BJ (cell line): ENCODE data around the gene LRRK2. TPM values are rescaled to one million over a fixed set of nuclear protein-coding genes. Genes with fewer than 3 reads are reported as not detected.

Experiments
- CTCF ChIA-PET: fragments of 350-600 bp; formaldehyde crosslinking; extraction: SDS; loops from one replicate; lab custom pipeline; 2021; ENCODE audit warnings: antibody characterized with exemption, inconsistent platforms; lab: Yijun Ruan, JAX
- POLR2A ChIA-PET: fragments of 300-600 bp; sonication (Branson Sonifier 250); formaldehyde crosslinking; extraction: SDS; loops from one replicate; lab custom pipeline; 2021; ENCODE audit warnings: antibody characterized with exemption; lab: Charles Lee
- DNase-seq: peaks from one replicate; pipeline ENCODE4 v3.0.0-alpha.2; 2011; ENCODE audit warnings: low read depth
- H3K27me3 ChIP-seq: 2 replicates; pipeline ENCODE4 v1.6.0; 2011; ENCODE audit warnings: low read length; ENCODE audit not compliant: control insufficient read depth, insufficient read depth
- H3K36me3 ChIP-seq: 2 replicates; pipeline ENCODE4 v1.5.1; 2011; ENCODE audit warnings: low read length; ENCODE audit not compliant: control insufficient read depth, insufficient read depth
- H3K4me3 ChIP-seq: 2 replicates; pipeline ENCODE4 v1.5.1; 2011; ENCODE audit warnings: low read depth, mild to moderate bottlenecking, control low read depth, low read length
- polyA plus RNA-seq: library from polyadenylated mRNA; depleted of rRNA; stranded (reverse); fragments of >200 nt; gene quantifications from 2 replicates; pipeline ENCODE4 v1.2.3, GENCODE V29; 2011
- TF ChIP-seq, protein P1 (sequence below): IDR thresholded peaks from 2 replicates; pipeline ENCODE4 v1.5.1; 2011; ENCODE audit warnings: low read depth, mild to moderate bottlenecking, control low read depth, inconsistent platforms, low read length, moderate library complexity; ENCODE audit not compliant: insufficient read depth

The LRRK2 gene
- polyA plus RNA-seq, 1 experiment: 1.5 TPM

DNA sequence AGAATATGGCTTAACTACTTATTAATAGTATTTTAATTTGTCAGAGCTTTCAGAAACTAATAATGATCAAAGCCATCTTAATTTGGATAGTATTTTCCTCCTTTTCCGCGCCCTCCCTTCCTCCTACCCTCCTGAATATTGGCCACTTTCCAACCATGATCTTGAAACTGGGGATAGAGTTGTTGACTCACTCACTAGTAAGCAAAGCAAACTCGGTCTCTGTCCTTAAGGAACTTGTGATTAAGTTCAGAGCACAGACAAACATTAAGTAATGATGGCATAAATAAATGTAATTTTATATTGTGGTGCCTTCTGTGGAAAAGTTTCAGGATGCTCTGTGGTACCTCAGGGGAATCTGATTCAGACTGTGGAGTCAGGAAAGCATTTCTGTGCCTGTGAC lies 75.7 kb downstream of the LRRK2 start:
- POLR2A ChIA-PET: no interaction called here
- Histone ChIP-seq H3K27me3 (no peaks in the 10 kb centered on the region), H3K36me3 (no peaks in the 10 kb centered on the region), H3K4me3 (no peak overlapping the region)
- TF ChIP-seq, protein P1, sequence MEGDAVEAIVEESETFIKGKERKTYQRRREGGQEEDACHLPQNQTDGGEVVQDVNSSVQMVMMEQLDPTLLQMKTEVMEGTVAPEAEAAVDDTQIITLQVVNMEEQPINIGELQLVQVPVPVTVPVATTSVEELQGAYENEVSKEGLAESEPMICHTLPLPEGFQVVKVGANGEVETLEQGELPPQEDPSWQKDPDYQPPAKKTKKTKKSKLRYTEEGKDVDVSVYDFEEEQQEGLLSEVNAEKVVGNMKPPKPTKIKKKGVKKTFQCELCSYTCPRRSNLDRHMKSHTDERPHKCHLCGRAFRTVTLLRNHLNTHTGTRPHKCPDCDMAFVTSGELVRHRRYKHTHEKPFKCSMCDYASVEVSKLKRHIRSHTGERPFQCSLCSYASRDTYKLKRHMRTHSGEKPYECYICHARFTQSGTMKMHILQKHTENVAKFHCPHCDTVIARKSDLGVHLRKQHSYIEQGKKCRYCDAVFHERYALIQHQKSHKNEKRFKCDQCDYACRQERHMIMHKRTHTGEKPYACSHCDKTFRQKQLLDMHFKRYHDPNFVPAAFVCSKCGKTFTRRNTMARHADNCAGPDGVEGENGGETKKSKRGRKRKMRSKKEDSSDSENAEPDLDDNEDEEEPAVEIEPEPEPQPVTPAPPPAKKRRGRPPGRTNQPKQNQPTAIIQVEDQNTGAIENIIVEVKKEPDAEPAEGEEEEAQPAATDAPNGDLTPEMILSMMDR: no peak
- no peak for DNase-seq
- CTCF ChIA-PET: interaction anchor here (1.2 kb wide), 1 partner anchor 24 kb away, joined by 3 read pairs; no protein-coding TSS in a partner anchor

DNA sequence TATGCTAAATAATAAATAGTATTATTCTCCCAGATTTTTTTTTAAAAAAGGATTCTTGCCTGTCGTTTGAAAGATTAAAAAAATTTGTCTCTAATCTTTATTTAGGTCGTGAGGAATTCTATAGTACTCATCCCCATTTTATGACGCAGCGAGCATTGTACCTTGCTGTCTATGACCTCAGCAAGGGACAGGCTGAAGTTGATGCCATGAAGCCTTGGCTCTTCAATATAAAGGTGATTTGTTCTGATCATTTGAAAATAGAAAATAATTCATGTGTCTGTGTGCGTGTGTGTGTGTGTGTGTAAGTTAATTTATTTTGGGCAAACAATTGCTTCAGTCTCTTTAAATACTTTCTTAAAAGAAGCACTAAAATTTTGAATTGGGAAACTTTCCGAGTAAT lies 84.2 kb downstream of the LRRK2 start:
- Histone ChIP-seq H3K4me3 (no peak overlapping the region), H3K27me3 (no peaks in the 10 kb centered on the region), H3K36me3 (no peaks in the 10 kb centered on the region)
- DNase-seq: no peak
- ChIA-PET POLR2A (no interaction called here), CTCF (no interaction called here)
- TF ChIP-seq, protein P1: no peak

DNA sequence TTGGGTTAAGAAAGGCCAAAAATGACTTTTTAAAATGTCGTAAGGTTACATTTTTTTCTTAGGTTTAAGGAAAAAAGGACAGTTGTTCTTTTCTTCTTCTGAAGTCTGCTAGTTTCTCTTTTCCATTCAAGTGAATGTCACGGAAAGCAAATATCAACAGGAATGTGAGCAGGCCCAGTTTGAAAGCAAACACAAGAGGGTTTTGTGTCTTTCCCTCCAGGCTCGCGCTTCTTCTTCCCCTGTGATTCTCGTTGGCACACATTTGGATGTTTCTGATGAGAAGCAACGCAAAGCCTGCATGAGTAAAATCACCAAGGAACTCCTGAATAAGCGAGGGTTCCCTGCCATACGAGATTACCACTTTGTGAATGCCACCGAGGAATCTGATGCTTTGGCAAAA lies 85.4 kb downstream of the LRRK2 start:
- TF ChIP-seq, protein P1: no peak
- ChIA-PET CTCF (interaction anchor here (0.6 kb wide), 1 partner anchor 202 kb away, joined by 4 read pairs; no protein-coding TSS in a partner anchor), POLR2A (no interaction called here)
- H3K36me3 ChIP-seq: no peaks in the 10 kb centered on the region
- no peak overlapping the region for H3K4me3 ChIP-seq
- no peak for DNase-seq
- no peaks in the 10 kb centered on the region for H3K27me3 ChIP-seq

DNA sequence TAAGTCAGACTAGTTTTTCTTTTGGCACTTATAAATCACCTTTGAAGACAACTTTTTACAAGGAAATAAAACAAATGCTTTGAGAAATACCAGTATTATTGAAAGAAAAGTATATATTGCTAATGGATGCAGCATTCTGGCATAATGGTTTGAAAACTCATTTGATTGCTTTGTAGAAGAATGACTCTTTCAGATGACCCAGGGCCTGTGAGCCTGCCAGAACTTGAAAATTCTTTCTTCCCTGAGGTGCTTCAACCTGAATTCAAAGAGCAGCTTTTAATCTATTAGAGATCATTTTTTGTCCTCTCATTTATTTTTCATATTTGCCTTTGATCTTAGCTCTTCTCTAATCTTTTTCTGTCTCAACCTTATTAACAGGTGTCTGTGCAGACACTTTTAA lies 87.4 kb downstream of the LRRK2 start:
- H3K27me3 ChIP-seq: no peaks in the 10 kb centered on the region
- DNase-seq: no peak
- H3K36me3 ChIP-seq: no peaks in the 10 kb centered on the region
- no peak overlapping the region for H3K4me3 ChIP-seq
- POLR2A ChIA-PET: no interaction called here
- CTCF ChIA-PET: interaction anchor here (1.1 to 1.7 kb wide), 3 partner anchors 15 to 159 kb away, joined by 3 read pairs; no protein-coding TSS in a partner anchor
- TF ChIP-seq, protein P1: no peak

DNA sequence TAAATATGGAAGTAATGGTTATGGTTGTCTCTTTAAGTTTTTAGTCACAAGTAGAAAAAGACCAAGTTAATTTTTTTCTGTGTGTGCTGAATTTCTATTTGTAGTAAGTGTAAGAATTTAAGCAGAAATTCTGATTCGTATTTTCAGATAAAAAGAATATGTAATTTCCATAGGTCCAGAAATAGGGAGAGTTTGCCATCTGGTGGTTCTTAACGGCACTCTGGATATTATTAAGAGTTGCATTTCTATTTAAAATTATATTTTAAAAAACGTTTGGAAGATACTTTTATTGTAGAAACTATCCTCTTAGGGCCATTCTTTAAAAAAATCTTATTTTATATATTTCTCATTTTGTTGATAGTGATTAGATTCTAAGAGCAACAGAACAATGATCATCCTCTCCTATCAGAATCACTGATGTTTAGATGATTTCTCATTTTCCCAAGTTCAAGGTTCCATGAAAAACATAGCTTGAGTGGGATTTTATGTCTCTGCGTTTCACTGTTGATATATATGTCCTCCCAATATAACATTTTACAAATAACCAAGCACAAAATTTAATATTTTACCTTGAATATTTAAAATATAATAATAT lies 88.3 kb downstream of the LRRK2 start:
- Histone ChIP-seq H3K27me3 (no peaks in the 10 kb centered on the region), H3K4me3 (no peak overlapping the region), H3K36me3 (no peaks in the 10 kb centered on the region)
- ChIA-PET CTCF (interaction anchor here (0.7 to 2.8 kb wide), 6 partner anchors 12 to 302 kb away, joined by 3 to 11 read pairs (median 8); no protein-coding TSS in a partner anchor), POLR2A (no interaction called here)
- DNase-seq: no peak
- TF ChIP-seq, protein P1: peak; percentile 50; the same call in 1 of the 2 replicates
